Panc1 (cell line): ENCODE measurements around the gene REV1.

Source experiments
- POLR2AphosphoS5 ChIP-seq: IDR thresholded peaks from 2 replicates; pipeline ENCODE4 v1.6.1; 2012; ENCODE audit warnings: mild to moderate bottlenecking, low read depth, low read length, moderate library complexity
- SIN3A ChIP-seq: IDR thresholded peaks from 2 replicates; pipeline ENCODE4 v1.6.1; 2012; ENCODE audit warnings: low read depth, mild to moderate bottlenecking, low read length, moderate library complexity, borderline replicate concordance; ENCODE audit not compliant: insufficient read depth
- TCF7L2 ChIP-seq: IDR thresholded peaks from 2 replicates; pipeline ENCODE4 v1.6.1; 2011; ENCODE audit warnings: mild to moderate bottlenecking, low read depth, low read length, inconsistent platforms
- TF ChIP-seq, protein P1 (sequence below): fragments of 450-650 bp; IDR thresholded peaks from 2 replicates; pipeline ENCODE4 v1.5.1; 2017; ENCODE audit warnings: mild to moderate bottlenecking
- TF ChIP-seq, protein P2 (sequence below), 2 experiments: IDR thresholded peaks; 2 replicates each; pipeline ENCODE4 v1.6.1; 2011 to 2012; ENCODE audit warnings: low read depth in 2 of 2, control low read depth in 1 of 2, low read length in 1 of 2, mild to moderate bottlenecking in 1 of 2, moderate library complexity in 1 of 2; ENCODE audit not compliant: insufficient read depth in 1 of 2

DNA sequence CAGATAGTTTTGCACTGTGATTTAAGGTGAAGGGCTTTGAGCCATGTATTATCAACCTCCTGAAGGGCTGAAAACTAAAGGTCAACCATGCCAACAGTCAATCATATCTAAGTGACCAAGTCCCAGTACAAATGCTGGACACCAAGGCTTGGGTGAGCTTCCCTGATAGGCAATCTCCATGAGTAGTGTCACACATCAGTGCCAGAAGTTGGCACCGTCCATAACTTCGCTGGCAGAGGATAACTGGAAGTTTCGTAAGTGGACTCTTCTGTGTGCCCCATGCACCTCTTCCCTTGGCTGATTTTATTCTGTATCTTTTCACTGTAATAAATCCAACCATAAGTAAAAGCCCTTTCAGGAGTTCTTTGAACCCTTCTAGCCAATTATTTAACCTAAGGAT, 13.2 kb downstream of the REV1 start:
- TF ChIP-seq, protein P1, sequence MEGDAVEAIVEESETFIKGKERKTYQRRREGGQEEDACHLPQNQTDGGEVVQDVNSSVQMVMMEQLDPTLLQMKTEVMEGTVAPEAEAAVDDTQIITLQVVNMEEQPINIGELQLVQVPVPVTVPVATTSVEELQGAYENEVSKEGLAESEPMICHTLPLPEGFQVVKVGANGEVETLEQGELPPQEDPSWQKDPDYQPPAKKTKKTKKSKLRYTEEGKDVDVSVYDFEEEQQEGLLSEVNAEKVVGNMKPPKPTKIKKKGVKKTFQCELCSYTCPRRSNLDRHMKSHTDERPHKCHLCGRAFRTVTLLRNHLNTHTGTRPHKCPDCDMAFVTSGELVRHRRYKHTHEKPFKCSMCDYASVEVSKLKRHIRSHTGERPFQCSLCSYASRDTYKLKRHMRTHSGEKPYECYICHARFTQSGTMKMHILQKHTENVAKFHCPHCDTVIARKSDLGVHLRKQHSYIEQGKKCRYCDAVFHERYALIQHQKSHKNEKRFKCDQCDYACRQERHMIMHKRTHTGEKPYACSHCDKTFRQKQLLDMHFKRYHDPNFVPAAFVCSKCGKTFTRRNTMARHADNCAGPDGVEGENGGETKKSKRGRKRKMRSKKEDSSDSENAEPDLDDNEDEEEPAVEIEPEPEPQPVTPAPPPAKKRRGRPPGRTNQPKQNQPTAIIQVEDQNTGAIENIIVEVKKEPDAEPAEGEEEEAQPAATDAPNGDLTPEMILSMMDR: no peak
- TF ChIP-seq, protein P2, sequence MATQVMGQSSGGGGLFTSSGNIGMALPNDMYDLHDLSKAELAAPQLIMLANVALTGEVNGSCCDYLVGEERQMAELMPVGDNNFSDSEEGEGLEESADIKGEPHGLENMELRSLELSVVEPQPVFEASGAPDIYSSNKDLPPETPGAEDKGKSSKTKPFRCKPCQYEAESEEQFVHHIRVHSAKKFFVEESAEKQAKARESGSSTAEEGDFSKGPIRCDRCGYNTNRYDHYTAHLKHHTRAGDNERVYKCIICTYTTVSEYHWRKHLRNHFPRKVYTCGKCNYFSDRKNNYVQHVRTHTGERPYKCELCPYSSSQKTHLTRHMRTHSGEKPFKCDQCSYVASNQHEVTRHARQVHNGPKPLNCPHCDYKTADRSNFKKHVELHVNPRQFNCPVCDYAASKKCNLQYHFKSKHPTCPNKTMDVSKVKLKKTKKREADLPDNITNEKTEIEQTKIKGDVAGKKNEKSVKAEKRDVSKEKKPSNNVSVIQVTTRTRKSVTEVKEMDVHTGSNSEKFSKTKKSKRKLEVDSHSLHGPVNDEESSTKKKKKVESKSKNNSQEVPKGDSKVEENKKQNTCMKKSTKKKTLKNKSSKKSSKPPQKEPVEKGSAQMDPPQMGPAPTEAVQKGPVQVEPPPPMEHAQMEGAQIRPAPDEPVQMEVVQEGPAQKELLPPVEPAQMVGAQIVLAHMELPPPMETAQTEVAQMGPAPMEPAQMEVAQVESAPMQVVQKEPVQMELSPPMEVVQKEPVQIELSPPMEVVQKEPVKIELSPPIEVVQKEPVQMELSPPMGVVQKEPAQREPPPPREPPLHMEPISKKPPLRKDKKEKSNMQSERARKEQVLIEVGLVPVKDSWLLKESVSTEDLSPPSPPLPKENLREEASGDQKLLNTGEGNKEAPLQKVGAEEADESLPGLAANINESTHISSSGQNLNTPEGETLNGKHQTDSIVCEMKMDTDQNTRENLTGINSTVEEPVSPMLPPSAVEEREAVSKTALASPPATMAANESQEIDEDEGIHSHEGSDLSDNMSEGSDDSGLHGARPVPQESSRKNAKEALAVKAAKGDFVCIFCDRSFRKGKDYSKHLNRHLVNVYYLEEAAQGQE (IDR thresholded peaks at IDR 0.05; ENCODE audit: insufficient read depth in 1 of 2, low read depth in 2 of 2, low read length in 1 of 2): no peak
- TF ChIP-seq TCF7L2 (no peak), POLR2AphosphoS5 (no peak), SIN3A (no peak)
